GM12872 (cell line): Measurements from ENCODE around the gene NUP50.

Experiments used
- TF ChIP-seq, protein P1 (sequence below): IDR thresholded peaks from 3 replicates; pipeline ENCODE4 v1.5.1; 2011; ENCODE audit warnings: low read depth, mild to moderate bottlenecking, low read length, moderate library complexity; ENCODE audit not compliant: insufficient read depth

Gene NUP50, protein sequence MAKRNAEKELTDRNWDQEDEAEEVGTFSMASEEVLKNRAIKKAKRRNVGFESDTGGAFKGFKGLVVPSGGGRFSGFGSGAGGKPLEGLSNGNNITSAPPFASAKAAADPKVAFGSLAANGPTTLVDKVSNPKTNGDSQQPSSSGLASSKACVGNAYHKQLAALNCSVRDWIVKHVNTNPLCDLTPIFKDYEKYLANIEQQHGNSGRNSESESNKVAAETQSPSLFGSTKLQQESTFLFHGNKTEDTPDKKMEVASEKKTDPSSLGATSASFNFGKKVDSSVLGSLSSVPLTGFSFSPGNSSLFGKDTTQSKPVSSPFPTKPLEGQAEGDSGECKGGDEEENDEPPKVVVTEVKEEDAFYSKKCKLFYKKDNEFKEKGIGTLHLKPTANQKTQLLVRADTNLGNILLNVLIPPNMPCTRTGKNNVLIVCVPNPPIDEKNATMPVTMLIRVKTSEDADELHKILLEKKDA

DNA sequence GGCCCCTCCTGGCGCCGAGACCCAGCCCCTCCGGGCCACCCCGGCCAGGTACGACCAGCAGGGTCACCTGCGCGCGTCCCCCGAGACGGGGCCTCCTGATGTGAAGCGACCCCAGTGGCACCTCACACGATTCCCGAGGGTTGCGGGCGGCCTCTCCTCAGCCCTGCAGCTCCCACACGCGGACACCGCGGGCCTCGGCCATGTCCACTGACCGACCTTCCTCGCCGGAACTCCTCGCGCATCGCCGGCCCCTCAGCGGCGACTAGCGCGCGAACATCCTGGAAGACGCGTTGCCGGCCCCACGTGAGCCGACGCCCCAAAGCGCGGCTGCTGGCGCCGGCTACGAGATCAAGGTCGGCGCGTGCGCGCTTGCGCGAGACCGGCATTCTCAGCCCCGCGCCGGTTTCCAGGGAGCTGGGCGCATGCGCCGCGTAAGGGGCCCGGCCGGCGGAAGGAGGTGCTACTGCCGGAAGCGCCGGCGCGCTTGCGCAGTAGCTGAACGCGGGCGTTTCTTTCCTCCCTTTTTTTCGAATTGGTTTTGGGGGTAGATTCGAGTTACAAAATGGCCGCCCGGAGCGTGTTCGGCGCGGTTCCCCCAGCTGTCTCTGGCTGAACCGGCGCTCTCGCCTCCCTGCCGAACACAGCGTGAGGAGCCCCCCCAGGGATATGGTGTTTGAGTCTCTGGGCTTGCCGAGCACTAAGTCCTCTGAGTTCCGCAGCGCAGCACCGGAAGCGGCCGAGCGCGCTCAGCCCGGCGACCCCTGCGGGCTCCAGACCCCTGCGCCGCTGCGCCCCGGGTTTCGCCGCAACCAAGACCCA lies at the start of gene NUP50:
Gene NUP50, plus strand, starts transcription at position 475 of the 819 bp plus-strand sequence. CDS start 4,253 bp downstream, outside the sequence.
- TF ChIP-seq, protein P1, sequence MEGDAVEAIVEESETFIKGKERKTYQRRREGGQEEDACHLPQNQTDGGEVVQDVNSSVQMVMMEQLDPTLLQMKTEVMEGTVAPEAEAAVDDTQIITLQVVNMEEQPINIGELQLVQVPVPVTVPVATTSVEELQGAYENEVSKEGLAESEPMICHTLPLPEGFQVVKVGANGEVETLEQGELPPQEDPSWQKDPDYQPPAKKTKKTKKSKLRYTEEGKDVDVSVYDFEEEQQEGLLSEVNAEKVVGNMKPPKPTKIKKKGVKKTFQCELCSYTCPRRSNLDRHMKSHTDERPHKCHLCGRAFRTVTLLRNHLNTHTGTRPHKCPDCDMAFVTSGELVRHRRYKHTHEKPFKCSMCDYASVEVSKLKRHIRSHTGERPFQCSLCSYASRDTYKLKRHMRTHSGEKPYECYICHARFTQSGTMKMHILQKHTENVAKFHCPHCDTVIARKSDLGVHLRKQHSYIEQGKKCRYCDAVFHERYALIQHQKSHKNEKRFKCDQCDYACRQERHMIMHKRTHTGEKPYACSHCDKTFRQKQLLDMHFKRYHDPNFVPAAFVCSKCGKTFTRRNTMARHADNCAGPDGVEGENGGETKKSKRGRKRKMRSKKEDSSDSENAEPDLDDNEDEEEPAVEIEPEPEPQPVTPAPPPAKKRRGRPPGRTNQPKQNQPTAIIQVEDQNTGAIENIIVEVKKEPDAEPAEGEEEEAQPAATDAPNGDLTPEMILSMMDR, result no peak

DNA sequence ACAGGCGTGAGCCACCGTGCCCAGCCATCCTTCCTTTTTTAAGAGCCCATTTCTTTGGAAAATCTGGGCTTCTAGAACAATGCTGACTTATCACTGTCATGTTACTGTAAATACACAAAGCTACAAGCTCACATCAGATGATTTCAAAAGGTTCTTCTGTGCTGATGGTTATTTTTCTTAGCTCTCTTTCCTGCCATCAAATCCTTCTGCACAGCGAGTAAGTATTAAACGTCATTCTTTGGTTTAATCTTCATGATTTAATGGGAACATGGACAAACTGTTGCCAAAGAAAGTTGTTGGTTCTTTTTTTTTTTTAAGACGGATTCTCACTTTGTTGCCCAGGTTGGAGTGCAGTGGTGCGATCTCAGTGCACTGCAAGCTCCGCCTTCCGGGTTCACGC lies 43.3 kb upstream of the NUP50 start:
- TF ChIP-seq, protein P1, result no peak

DNA sequence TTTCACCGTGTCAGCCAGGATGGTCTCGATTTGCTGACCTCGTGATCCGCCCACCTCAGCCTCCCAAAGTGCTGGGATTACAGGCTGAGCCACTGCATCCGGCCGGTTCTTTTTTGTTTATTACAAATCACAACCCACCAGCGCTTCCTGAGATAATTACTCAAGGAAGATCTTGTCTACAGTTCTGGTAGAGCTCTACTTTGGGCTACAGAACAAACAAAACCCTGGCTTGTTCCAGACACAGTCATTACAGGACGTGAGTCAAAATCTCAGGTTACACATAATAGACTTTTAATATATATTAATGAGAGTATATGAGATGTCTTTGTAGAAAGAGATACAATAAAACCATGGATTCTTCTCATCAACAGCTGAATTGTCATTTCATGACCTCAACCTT lies 42.8 kb upstream of the NUP50 start:
- TF ChIP-seq, protein P1, result no peak

DNA sequence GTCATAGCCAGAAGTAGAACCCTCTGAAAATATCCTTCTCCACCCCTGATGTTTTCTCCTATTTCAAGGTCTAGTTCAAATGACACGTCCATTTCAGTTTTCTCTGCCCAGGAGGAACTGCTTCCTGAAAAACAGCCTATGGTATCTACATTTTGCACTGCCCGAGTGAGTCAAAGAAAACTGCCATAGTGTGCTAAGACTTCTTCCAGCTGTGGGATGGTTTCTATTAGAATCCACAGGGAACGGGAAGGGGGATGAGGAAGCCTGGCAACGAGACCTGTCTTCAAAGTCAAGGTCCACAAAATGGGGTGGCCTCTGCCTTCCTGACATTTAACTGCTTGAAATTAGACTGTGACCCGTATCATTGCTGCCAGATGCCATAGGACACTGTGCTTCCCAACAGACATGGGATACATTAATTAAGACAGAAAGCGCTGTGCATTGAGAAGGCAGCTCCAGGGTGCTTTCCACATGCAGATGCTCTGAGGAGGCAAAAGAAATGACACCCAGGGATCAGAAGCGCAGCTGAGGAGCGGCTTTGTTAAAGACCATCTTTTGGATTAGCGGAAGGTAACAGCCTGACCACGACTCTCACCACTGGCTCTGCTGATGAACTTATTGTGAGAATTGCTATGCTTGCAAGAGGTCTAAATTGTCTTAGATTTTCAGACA lies 39.4 kb upstream of the NUP50 start:
- TF ChIP-seq, protein P1, result no peak

DNA sequence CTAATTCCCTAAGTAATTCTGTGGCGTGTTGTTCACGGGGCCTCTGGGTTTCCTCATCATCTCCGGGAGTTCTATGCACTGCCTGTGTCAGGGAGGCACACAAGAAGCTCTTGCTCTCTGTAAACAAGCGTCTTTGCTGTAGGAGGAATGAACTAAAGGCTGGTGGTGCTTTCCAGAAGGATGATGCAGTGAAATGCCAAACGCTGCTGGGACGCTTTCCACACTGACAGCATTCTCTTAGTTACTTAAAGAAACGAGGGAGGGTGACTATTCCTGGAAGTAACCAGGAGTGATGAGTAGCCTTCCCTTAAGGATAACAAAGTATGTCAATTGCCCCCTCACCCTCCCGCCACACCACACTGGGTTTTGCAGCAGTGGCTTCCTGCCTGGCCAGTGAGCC lies 38.5 kb upstream of the NUP50 start:
- TF ChIP-seq, protein P1, result no peak

DNA sequence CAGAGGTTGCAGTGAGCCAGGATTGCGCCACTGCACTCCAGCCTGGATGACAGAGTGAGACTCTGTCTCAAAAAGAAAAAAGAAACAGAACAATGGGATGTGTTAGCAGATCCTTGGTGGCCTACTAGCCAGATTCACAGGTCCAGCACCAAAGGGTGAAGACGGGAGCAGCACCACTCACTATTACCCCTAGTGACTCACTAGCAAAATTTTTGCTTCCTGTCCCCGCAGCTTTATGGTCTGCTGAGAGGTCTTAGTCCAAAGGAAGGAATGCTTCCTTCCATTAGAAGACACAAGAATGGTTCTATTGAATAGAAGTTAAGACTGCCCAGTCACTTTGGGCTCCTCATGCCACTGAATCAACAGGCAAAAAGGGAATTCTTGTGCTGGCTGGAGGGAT lies 35.9 kb upstream of the NUP50 start:
- TF ChIP-seq, protein P1, result no peak
